ENCODE measurements around the gene MGLL.

The MGLL gene

DNA sequence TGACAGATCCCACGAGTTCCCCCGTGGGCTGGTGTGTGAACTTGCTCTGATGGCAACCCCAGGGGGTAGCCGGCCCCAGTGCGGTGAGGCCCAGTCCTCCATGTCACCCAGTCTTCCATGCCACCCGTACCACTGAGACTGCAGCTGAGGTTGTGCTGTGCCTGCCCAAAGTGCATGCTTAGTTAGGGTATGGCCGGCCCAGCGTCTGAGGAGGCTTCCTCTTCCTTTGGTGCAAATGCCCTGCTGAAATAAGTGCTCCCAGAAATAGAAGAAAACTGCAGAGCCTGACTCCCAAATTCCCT is 31.5 kb downstream of the MGLL start:
- no peak for ATAC-seq (replicated peaks; ENCODE audit: extremely low read depth, poor library complexity, severe bottlenecking)
- H3K4me1 Mint-ChIP-seq, result peaks cover 6% of the 10 kb centered on the region
- H3K27ac Mint-ChIP-seq (ENCODE audit: low read depth), result no peak overlapping the region
- no peaks in the 10 kb centered on the region for H3K9me3 Mint-ChIP-seq
- no peak overlapping the region for H3K4me3 Mint-ChIP-seq
- no peaks in the 10 kb centered on the region for H3K36me3 Mint-ChIP-seq (ENCODE audit: insufficient read depth)
- no peak for DNase-seq (ENCODE audit: low spot score in 2 of 2)
- no peaks in the 10 kb centered on the region for H3K27me3 Mint-ChIP-seq

DNA sequence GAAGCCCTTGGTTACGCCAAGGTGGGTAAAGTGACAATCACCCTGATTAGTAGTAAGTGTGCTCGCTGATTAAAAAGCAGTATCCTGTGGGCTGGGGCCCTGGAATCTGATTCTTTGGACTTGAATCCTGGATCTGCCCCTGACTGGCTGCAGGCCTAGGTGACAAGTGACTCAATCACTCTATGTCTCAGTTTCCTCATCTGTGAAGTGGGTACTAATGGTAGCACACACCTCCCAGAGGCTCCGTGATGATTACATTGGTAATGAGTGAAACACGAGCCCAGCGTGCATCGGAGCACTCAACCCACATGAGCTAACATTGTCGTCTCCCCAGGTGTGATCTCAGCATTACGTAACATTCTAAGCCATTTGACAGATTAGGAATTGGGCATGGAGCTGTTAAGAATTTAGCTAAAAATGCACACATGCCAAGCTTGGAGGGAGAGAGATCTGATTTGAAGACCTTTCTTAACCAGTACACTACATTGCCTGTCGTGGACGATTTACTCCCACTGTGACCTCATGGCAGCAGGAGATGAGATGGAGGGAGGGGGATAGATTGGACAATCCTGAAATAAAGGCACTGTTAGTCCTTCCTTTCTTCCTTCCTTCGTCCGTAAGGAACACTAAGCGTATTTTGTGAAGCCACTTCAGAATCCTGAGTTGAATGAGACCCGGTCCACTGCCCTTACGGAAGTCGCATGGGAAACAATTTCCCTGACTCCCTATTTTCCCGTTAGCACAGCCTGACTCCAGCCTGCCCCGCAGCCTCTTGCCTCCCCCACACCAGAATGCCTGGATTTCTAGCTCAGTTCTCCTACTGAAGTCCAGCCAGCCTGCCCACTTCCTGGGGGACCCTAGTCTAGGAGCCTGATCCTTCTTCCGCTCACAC is 32.1 kb downstream of the MGLL start:
- ATAC-seq (replicated peaks; ENCODE audit: extremely low read depth, poor library complexity, severe bottlenecking) (no peak), DNase-seq (ENCODE audit: low spot score in 2 of 2) (no peak)
- peaks cover 6% of the 10 kb centered on the region for H3K4me1 Mint-ChIP-seq
- H3K9me3 Mint-ChIP-seq, result no peaks in the 10 kb centered on the region
- no peak overlapping the region for H3K27ac Mint-ChIP-seq (ENCODE audit: low read depth)
- H3K4me3 Mint-ChIP-seq, result no peak overlapping the region
- H3K36me3 Mint-ChIP-seq (ENCODE audit: insufficient read depth), result no peaks in the 10 kb centered on the region
- peaks cover 5% of the 10 kb centered on the region for H3K27me3 Mint-ChIP-seq

DNA sequence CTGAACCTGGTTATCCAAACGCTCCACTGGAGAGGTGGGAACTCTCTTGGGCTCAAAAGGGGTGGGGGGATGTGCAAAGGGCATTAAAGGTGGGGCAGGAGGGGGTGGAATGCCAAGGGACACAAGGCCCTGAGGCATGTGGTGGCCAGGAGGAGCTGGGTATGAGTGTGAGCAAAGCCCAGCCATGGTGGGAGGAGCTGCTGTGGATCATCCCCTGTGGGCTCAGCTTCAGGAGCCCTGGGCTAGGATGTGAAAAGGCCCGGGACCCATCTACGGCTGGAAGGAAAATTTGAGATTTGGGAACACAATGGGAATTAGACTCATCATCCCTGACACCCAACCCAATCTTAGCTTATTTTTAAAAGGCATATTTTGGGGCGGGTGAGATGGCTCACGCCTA is 33.3 kb downstream of the MGLL start:
- Mint-ChIP-seq H3K36me3 (ENCODE audit: insufficient read depth) (no peaks in the 10 kb centered on the region), H3K4me1 (peaks cover 6% of the 10 kb centered on the region), H3K27me3 (peaks cover 12% of the 10 kb centered on the region), H3K27ac (ENCODE audit: low read depth) (no peak overlapping the region), H3K4me3 (no peak overlapping the region), H3K9me3 (no peaks in the 10 kb centered on the region)
- ATAC-seq (replicated peaks; ENCODE audit: extremely low read depth, poor library complexity, severe bottlenecking), result no peak
- no peak for DNase-seq (ENCODE audit: low spot score in 2 of 2)

DNA sequence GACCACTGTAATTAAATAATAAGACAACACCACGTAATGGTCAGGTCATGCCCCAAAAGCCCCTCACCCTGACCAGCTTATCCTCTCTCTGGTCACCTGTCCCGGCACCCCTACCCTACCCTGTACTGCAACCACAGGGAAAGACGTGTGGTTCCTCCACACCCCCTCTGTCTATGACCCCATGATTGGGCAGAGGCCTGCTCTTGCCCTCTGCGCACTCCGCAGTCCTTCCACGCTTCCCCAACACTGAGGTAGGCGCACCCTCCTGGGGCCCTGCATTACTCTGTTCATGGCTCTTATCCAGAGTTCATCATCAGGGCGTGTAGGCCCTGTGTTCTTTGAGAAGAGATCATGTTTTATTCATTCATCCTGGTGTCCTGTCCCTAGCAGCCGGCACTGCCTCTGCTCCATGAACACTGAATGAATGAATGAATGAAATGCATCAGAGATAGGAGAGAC is 33.8 kb downstream of the MGLL start:
- DNase-seq (ENCODE audit: low spot score in 2 of 2) (no peak), ATAC-seq (replicated peaks; ENCODE audit: extremely low read depth, poor library complexity, severe bottlenecking) (no peak)
- no peak overlapping the region for H3K4me3 Mint-ChIP-seq
- H3K36me3 Mint-ChIP-seq (ENCODE audit: insufficient read depth), result no peaks in the 10 kb centered on the region
- H3K9me3 Mint-ChIP-seq, result no peaks in the 10 kb centered on the region
- no peak overlapping the region for H3K27ac Mint-ChIP-seq (ENCODE audit: low read depth)
- H3K27me3 Mint-ChIP-seq, result peaks cover 12% of the 10 kb centered on the region
- peaks cover 6% of the 10 kb centered on the region for H3K4me1 Mint-ChIP-seq

DNA sequence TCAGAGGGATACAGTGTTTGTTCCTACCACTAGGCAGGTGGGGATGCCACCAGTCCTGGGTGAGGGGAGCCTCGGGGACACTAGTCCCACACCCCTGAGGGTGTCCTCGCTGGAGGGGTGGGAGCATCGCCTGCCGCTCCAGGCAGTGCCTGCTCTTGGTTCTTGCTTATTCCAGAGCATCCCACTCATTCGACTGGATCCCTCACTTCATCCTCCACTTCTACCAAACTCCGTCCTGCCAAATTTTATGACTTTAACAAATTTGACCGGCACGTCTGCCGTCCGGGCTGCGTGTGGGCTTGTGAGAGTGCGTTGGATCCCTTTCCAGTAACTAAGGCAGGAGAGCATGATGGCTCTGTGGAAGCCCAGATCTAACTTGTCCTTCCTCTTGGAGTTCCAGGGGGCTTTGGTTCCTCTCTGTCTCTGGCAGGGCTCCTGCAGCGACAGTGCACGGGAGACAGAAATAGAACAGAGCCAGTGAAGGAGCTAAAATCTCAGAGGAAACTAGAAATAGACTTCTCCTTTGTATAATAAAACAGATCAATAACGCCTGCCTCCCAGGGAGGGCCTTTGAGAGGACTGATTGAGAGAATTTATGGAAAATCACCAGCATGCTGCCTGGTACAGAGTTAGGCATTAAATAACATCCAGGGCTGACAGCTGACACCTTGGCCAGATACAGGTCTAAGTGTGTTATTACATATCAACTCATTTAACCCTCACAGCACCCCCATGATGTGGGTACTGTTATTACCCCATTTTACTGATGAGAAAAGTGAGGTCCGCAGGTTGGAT is 34.5 kb downstream of the MGLL start:
- Mint-ChIP-seq H3K27ac (ENCODE audit: low read depth) (no peak overlapping the region), H3K9me3 (no peaks in the 10 kb centered on the region), H3K4me1 (peaks cover 6% of the 10 kb centered on the region), H3K4me3 (no peak overlapping the region), H3K36me3 (ENCODE audit: insufficient read depth) (no peaks in the 10 kb centered on the region), H3K27me3 (peaks cover 12% of the 10 kb centered on the region)
- no peak for ATAC-seq (replicated peaks; ENCODE audit: extremely low read depth, poor library complexity, severe bottlenecking)
- DNase-seq (ENCODE audit: low spot score in 2 of 2), result no peak

DNA sequence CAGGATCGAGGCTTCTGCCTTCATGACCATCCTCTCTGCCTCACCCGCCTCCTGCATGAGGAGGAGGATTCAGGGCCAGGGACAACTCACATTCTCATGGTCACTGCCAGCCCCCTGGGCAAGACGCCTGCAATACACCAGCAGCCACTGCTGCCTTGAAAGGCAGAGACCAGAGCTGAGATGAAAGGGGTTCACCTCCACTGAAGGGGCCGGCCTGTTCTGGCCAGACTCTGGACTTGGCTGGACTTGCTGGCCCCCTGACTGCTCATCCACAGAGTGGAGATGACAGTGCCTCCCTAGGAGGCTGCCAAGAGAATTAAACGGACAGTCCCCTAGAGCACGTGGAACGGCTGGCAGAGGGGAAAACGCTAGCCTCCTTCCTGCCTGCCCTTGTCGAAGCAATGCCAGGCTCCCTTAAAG is 35.2 kb downstream of the MGLL start:
- Mint-ChIP-seq H3K36me3 (ENCODE audit: insufficient read depth) (no peaks in the 10 kb centered on the region), H3K4me3 (no peak overlapping the region), H3K9me3 (no peaks in the 10 kb centered on the region), H3K4me1 (peaks cover 6% of the 10 kb centered on the region), H3K27ac (ENCODE audit: low read depth) (no peak overlapping the region), H3K27me3 (peaks cover 12% of the 10 kb centered on the region)
- ATAC-seq (replicated peaks; ENCODE audit: extremely low read depth, poor library complexity, severe bottlenecking), result no peak
- no peak for DNase-seq (ENCODE audit: low spot score in 2 of 2)

DNA sequence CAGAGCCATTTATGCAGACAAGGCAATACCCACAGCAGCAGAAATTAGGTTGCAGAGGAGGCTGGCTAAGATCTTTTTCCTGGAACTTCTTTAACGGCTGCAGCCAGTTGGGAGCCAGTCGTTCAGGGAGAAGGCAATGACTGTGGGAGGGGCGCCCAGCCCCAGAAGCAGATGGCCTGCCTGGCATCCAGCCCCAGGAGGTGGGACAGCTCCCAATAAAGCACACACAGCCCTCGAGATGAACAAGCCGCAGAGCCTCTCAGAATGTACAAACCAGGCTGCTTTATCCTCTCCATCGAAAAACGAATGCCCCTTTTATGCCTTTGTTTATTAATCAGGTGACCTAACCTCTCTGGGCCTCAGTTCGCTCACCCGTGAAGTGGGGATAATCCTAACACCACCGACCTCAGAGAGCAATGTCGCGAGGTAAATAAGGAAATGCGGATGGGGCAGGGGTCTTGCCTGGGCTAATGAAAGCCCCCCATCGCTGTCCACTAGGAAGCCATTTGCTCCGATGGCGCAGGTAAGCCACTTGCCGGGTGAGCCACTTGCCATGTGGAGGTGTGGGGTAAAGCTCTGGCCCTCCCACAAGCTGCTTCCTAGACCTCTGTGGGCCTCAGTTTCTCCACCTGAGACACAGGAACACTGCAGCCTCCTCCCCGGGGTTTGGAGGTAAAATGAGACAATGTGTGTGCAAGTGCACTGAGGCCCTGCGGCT is 35.8 kb downstream of the MGLL start:
- Mint-ChIP-seq H3K4me3 (no peak overlapping the region), H3K27me3 (peaks cover 12% of the 10 kb centered on the region), H3K36me3 (ENCODE audit: insufficient read depth) (no peaks in the 10 kb centered on the region), H3K9me3 (no peaks in the 10 kb centered on the region), H3K27ac (ENCODE audit: low read depth) (no peak overlapping the region), H3K4me1 (peaks cover 6% of the 10 kb centered on the region)
- ATAC-seq (replicated peaks; ENCODE audit: extremely low read depth, poor library complexity, severe bottlenecking) (no peak), DNase-seq (ENCODE audit: low spot score in 2 of 2) (no peak)

DNA sequence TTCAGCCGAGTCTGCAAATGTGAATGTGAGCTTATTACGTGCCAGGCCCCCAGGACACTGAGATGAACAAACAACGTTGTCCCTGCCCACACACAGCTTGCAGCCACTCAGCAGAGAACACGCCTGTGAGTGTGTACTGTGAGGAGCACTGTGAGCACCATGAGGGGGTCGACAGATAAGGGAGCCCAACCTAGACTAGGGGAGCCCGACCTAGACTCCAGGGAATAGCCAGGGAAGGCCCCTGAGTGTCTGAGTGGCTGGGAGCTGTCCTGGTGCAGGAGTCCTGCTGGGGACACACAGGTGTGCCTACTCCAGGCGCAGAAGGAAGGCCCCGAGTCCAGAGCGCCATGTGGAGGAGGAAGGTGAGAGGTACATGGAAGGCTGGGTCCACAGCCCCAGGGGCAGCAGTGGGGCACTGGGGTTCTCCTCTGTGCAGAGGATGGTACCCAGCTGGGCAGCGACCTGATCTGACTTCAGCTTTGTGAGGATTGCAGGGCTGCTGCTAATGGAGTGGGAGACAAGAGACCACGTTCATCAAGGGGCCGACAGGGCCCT is 36.5 kb downstream of the MGLL start:
- H3K9me3 Mint-ChIP-seq, result no peaks in the 10 kb centered on the region
- H3K4me3 Mint-ChIP-seq, result no peak overlapping the region
- no peak for ATAC-seq (replicated peaks; ENCODE audit: extremely low read depth, poor library complexity, severe bottlenecking)
- H3K27me3 Mint-ChIP-seq, result peaks cover 12% of the 10 kb centered on the region
- no peak overlapping the region for H3K27ac Mint-ChIP-seq (ENCODE audit: low read depth)
- no peak for DNase-seq (ENCODE audit: low spot score in 2 of 2)
- H3K4me1 Mint-ChIP-seq, result no peaks in the 10 kb centered on the region
- no peaks in the 10 kb centered on the region for H3K36me3 Mint-ChIP-seq (ENCODE audit: insufficient read depth)

DNA sequence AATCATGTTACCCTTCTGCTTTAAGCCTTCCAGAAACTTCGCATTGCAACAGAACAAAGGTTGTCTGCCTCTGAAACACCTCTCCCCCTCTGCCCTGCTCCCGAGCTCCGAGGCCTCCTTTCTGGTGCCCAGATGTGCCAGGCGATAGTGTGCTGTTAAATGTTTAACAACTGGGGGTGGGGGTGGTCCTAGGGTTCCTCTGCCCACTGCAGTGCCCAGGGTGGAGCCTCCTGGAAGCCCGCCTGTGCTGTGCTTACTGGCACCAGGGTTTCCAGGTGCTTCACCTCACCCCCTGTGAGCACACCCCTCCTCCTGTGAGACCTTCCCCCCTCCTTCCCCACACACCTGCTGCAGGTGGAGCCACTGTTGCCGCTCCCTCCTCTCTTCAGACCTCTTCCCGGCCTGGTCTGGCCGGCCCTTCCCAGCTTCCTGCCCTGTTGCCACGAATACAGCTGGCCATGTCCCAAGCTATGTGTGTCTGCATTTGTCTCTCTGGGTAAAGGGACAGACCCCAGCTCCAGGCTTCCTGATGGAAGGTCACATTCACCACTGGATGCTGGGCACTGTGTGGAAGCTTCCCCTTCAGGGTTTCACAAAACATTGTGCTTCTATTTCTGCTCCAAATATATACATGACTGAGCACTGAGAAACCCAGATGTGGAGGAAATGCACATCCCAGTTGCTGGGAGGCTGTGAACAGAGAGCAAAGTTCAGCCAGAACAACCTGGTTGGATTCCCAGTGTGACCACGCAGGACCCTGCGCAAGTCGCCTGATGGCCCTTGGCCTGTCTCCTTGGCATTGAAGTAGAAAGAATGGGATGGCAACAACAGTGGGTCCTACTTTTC is 37.2 kb downstream of the MGLL start:
- ATAC-seq (replicated peaks; ENCODE audit: extremely low read depth, poor library complexity, severe bottlenecking) (no peak), DNase-seq (ENCODE audit: low spot score in 2 of 2) (no peak)
- Mint-ChIP-seq H3K9me3 (no peaks in the 10 kb centered on the region), H3K36me3 (ENCODE audit: insufficient read depth) (no peaks in the 10 kb centered on the region), H3K4me1 (no peaks in the 10 kb centered on the region), H3K27ac (ENCODE audit: low read depth) (no peak overlapping the region), H3K27me3 (peaks cover 12% of the 10 kb centered on the region), H3K4me3 (no peak overlapping the region)

DNA sequence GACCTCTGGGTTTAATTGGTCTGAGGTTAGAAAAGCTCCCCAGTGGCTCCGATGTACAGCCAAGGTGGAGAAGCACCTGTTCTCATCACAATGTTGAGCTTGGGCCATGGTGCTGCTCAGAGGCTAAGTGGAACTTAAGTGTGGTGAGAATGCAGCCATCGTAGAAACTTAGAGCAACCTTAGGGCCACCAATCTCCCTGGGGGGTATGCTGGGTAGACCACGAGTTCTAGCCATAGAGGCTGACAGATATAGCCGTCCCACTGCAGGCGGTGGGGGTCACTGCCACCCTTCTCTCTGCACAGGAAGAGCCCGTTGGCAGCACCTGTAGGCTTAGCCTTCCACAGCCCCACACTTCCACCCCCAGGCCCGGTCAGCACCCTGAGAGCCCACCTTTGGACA is 38.0 kb downstream of the MGLL start:
- no peaks in the 10 kb centered on the region for H3K9me3 Mint-ChIP-seq
- no peak overlapping the region for H3K27ac Mint-ChIP-seq (ENCODE audit: low read depth)
- no peak overlapping the region for H3K4me3 Mint-ChIP-seq
- DNase-seq (ENCODE audit: low spot score in 2 of 2), result no peak
- peaks cover 12% of the 10 kb centered on the region for H3K27me3 Mint-ChIP-seq
- H3K4me1 Mint-ChIP-seq, result no peaks in the 10 kb centered on the region
- no peak for ATAC-seq (replicated peaks; ENCODE audit: extremely low read depth, poor library complexity, severe bottlenecking)
- H3K36me3 Mint-ChIP-seq (ENCODE audit: insufficient read depth), result no peaks in the 10 kb centered on the region

DNA sequence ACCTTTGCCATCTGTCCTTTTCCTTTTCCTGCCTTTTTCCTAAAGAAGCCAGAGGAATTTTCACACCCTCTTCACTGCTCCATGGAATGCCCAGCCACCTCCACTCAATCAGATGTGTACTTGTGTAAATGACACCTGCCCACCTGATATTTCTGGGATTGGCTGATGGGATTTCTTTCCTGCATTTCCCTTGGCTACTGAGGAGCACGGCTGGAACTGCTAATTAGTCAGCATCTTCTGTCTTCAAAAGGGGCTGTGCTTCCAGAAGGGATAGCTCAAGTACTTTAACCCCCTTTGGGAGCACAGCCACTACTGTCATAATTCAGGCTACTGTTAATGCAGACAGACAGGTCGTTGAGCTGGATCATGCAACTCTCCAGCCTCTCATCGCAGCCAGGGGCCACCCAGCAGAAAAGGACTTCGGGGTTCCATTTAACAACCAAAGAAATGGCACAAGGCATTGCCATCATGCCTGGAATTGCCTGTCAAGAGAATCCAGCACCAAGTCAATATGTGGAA is 38.6 kb downstream of the MGLL start:
- Mint-ChIP-seq H3K36me3 (ENCODE audit: insufficient read depth) (no peaks in the 10 kb centered on the region), H3K4me1 (no peaks in the 10 kb centered on the region), H3K4me3 (no peak overlapping the region), H3K27ac (ENCODE audit: low read depth) (no peak overlapping the region), H3K27me3 (peaks cover 12% of the 10 kb centered on the region), H3K9me3 (no peaks in the 10 kb centered on the region)
- no peak for DNase-seq (ENCODE audit: low spot score in 2 of 2)
- ATAC-seq (replicated peaks; ENCODE audit: extremely low read depth, poor library complexity, severe bottlenecking), result no peak

DNA sequence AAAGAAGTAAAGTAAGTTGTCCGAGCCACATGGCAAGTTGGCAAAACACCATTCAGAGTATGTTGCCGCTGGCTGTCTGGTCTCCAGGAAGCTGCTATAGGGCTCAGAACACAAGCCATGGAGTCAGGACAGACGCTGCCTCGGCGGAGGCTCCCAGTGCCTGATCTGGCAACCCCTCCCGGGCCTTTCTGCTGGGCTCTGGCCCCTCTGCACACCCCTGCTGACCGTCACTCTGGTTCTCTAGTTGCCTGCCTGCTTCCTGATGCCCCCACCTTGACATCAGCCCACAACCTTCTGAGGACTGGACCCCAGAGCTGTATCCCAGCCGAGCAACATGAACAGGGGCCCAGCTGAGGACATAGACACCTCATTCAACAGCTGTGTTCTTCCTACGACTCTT is 39.1 kb downstream of the MGLL start:
- DNase-seq (ENCODE audit: low spot score in 2 of 2) (no peak), ATAC-seq (replicated peaks; ENCODE audit: extremely low read depth, poor library complexity, severe bottlenecking) (no peak)
- Mint-ChIP-seq H3K27me3 (peaks cover 12% of the 10 kb centered on the region), H3K4me3 (no peak overlapping the region), H3K4me1 (no peaks in the 10 kb centered on the region), H3K36me3 (ENCODE audit: insufficient read depth) (no peaks in the 10 kb centered on the region), H3K27ac (ENCODE audit: low read depth) (no peak overlapping the region), H3K9me3 (no peaks in the 10 kb centered on the region)
